ENCODE measurements around the gene EDC3.

DNA sequence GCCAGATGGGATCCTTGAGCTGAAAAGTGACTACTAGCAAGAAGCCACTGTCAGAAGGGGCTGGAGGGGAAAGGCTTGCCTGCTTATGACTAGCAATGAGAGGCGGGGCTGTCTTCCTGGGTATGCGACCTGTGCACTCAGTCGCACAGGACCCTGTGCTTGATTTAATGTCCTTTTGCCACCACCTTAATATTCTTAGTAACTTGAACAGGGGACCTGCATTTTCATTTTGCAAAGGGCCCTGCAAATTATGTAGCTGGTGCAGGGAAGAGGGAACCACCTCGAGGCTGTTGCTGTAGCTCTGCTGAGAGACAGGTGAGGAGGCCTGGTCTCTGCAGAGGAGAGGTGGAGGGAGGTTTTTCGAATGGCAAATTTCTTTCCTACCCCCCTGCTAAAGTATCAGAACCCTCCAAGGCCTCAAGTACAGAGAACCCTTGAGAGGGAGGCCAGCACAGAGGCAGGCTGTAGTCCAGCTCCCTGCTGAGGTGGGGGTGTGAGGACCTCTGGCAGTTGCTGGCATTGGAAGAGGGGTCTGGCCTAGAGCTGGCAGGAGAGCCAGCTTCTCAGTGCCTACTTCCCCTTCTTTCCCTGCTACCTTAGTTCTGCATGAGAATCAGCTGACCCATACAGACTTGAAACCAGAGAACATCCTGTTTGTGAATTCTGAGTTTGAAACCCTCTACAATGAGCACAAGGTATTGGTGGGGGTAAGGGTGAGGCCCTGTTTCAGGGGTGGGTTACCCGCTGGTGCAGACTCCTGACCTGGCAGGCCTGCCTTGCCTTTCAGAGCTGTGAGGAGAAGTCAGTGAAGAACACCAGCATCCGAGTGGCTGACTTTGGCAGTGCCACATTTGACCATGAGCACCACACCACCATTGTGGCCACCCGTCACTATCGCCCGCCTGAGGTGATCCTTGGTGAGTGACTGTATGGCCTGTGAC, 68.8 kb downstream of the EDC3 start:
- TF ChIP-seq, protein P1, sequence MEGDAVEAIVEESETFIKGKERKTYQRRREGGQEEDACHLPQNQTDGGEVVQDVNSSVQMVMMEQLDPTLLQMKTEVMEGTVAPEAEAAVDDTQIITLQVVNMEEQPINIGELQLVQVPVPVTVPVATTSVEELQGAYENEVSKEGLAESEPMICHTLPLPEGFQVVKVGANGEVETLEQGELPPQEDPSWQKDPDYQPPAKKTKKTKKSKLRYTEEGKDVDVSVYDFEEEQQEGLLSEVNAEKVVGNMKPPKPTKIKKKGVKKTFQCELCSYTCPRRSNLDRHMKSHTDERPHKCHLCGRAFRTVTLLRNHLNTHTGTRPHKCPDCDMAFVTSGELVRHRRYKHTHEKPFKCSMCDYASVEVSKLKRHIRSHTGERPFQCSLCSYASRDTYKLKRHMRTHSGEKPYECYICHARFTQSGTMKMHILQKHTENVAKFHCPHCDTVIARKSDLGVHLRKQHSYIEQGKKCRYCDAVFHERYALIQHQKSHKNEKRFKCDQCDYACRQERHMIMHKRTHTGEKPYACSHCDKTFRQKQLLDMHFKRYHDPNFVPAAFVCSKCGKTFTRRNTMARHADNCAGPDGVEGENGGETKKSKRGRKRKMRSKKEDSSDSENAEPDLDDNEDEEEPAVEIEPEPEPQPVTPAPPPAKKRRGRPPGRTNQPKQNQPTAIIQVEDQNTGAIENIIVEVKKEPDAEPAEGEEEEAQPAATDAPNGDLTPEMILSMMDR (conservative IDR thresholded peaks at IDR 0.05; ENCODE audit: low read depth in 2 of 2), result no peak
- no peak for TF ChIP-seq POLR2AphosphoS5 (IDR thresholded peaks at IDR 0.05; ENCODE audit: low read depth)

Data from GM23338 (cell line).